ENCODE results near the gene TCHHL1. TPM values are rescaled to one million over a fixed set of nuclear protein-coding genes. Genes with fewer than 3 reads are reported as not detected.
"Not testable (repeated sequence)": the region's sequence is repeated elsewhere in the genome, so short reads cannot be mapped to it uniquely, and the experiment has no call there.

Gene TCHHL1
- total RNA-seq, 1 experiment from 2014 or later, result not detected

GRCh38 chr1:152084853-152085252 lies 4.0 kb downstream of the TCHHL1 start:
- H3K27me3 Mint-ChIP-seq (ENCODE audit: low read depth), result no peaks in the 10 kb centered on the region; the same call in 1 of the 2 replicates
- H2BK12ac ChIP-seq (ENCODE audit: insufficient read length, low read depth, low read length), result no peak overlapping the region
- no peaks in the 10 kb centered on the region for H3K79me1 ChIP-seq (ENCODE audit: insufficient read depth, low read depth, low read length, poor library complexity, severe bottlenecking)
- H3K18ac ChIP-seq (ENCODE audit: insufficient read length, low read depth, low read length), result no peak overlapping the region
- H2BK15ac ChIP-seq (ENCODE audit: low read depth, low read length), result no peak overlapping the region
- H3K9me3 ChIP-seq (ENCODE audit: control insufficient read depth, low read depth, low read length), result peaks cover 13% of the 10 kb centered on the region
- H3T11ph ChIP-seq (ENCODE audit: low read length), result no peak overlapping the region
- H3K9ac ChIP-seq (ENCODE audit: extremely low read depth, insufficient read length, low read length), result no peak overlapping the region
- no peak overlapping the region for H3K23ac ChIP-seq (ENCODE audit: insufficient read length, low read depth, low read length)
- no peaks in the 10 kb centered on the region for H3K4me1 Mint-ChIP-seq
- no peak overlapping the region for H3K56ac ChIP-seq (ENCODE audit: insufficient read length, low read depth, low read length)
- no peak overlapping the region for H4K5ac ChIP-seq (ENCODE audit: insufficient read length, low read depth, low read length)
- no peak overlapping the region for H3K4me3 Mint-ChIP-seq
- H3K4me2 ChIP-seq (ENCODE audit: insufficient read depth, insufficient read length, low read length), result no peak overlapping the region
- H3K14ac ChIP-seq (ENCODE audit: insufficient read depth, low read length), result no peak overlapping the region
- H4K8ac ChIP-seq (replicated peaks; ENCODE audit: insufficient read length, low read depth, low read length), result no peak overlapping the region
- no peaks in the 10 kb centered on the region for H3K23me2 ChIP-seq (ENCODE audit: insufficient read length, low read depth, low read length, poor library complexity, severe bottlenecking)
- H3K27ac Mint-ChIP-seq, result no peak overlapping the region
- no peak overlapping the region for H2BK20ac ChIP-seq (ENCODE audit: low read depth, low read length, poor library complexity, severe bottlenecking)
- H3K4me1 ChIP-seq (ENCODE audit: insufficient read depth, low read length), result no peaks in the 10 kb centered on the region
- no peak overlapping the region for H3K27ac ChIP-seq (ENCODE audit: insufficient read length, low read depth, low read length)
- H3K79me2 ChIP-seq (ENCODE audit: insufficient read depth, low read length), result no peaks in the 10 kb centered on the region
- H3K4ac ChIP-seq (ENCODE audit: low read depth, low read length), result no peak overlapping the region
- TF ChIP-seq CTCF (conservative IDR thresholded peaks at IDR 0.05), result no peak
- H2BK120ac ChIP-seq (ENCODE audit: low read depth, low read length, poor library complexity, severe bottlenecking), result no peak overlapping the region
- H3K9me3 Mint-ChIP-seq, result peaks cover 18 to 32% of the 10 kb centered on the region in 2 experiments
- H4K91ac ChIP-seq (ENCODE audit: insufficient read length, low read depth, low read length), result no peak overlapping the region
- H3K36me3 Mint-ChIP-seq (ENCODE audit: insufficient read depth in 1 of 3, low read depth in 3 of 3), result peaks cover 0 to 2% (median 0%) of the 10 kb centered on the region in 3 experiments; a peak in 2 of 7 replicates
- H2AK5ac ChIP-seq (ENCODE audit: insufficient read length, low read length), result no peak overlapping the region
- H2AFZ ChIP-seq (ENCODE audit: low read length), result no peak overlapping the region
- no peak overlapping the region for H2BK5ac ChIP-seq (ENCODE audit: insufficient read length, low read length)
- WGBS (ENCODE audit: extremely low coverage, insufficient read length, low lambda C conversion rate), result 100% methylated on average over 1 of the region's 1 CpG
- no peak for DNase-seq
- no peaks in the 10 kb centered on the region for H3K27me3 ChIP-seq (ENCODE audit: insufficient read depth, low read length)
- no peaks in the 10 kb centered on the region for H4K20me1 ChIP-seq (ENCODE audit: control insufficient read depth, insufficient read depth, insufficient read length)

- not testable (repeated sequence) for H3K9ac ChIP-seq (ENCODE audit: extremely low read depth, insufficient read length, low read length); H2BK120ac ChIP-seq (ENCODE audit: low read depth, low read length, poor library complexity, severe bottlenecking); H3K4ac ChIP-seq (ENCODE audit: low read depth, low read length); H3K79me2 ChIP-seq (ENCODE audit: insufficient read depth, low read length); H3K14ac ChIP-seq (ENCODE audit: insufficient read depth, low read length); H4K91ac ChIP-seq (ENCODE audit: insufficient read length, low read depth, low read length); H3K23ac ChIP-seq (ENCODE audit: insufficient read length, low read depth, low read length); H4K8ac ChIP-seq (replicated peaks; ENCODE audit: insufficient read length, low read depth, low read length); H3K27me3 ChIP-seq (ENCODE audit: insufficient read depth, low read length); H3K4me2 ChIP-seq (ENCODE audit: insufficient read depth, insufficient read length, low read length); H3K79me1 ChIP-seq (ENCODE audit: insufficient read depth, low read depth, low read length, poor library complexity, severe bottlenecking); H2BK12ac ChIP-seq (ENCODE audit: insufficient read length, low read depth, low read length); H2BK20ac ChIP-seq (ENCODE audit: low read depth, low read length, poor library complexity, severe bottlenecking); DNase-seq; H3K23me2 ChIP-seq (ENCODE audit: insufficient read length, low read depth, low read length, poor library complexity, severe bottlenecking); H2BK5ac ChIP-seq (ENCODE audit: insufficient read length, low read length); H3K56ac ChIP-seq (ENCODE audit: insufficient read length, low read depth, low read length); H2AFZ ChIP-seq (ENCODE audit: low read length); H2BK15ac ChIP-seq (ENCODE audit: low read depth, low read length); H4K20me1 ChIP-seq (ENCODE audit: control insufficient read depth, insufficient read depth, insufficient read length); H3K4me1 Mint-ChIP-seq; H4K5ac ChIP-seq (ENCODE audit: insufficient read length, low read depth, low read length); H3K4me3 Mint-ChIP-seq; H3K18ac ChIP-seq (ENCODE audit: insufficient read length, low read depth, low read length); H3K36me3 Mint-ChIP-seq (ENCODE audit: insufficient read depth in 1 of 3, low read depth in 3 of 3); H2AK5ac ChIP-seq (ENCODE audit: insufficient read length, low read length); H3K27ac ChIP-seq (ENCODE audit: insufficient read length, low read depth, low read length); H3K4me1 ChIP-seq (ENCODE audit: insufficient read depth, low read length); H3T11ph ChIP-seq (ENCODE audit: low read length); H3K27me3 Mint-ChIP-seq (ENCODE audit: low read depth); H3K27ac Mint-ChIP-seq; H3K9me3 ChIP-seq (ENCODE audit: control insufficient read depth, low read depth, low read length)
- no CpG with 5 or more reads among the region's 17 CpGs for WGBS (ENCODE audit: extremely low coverage, insufficient read length, low lambda C conversion rate)
- H3K9me3 Mint-ChIP-seq, result peaks cover 36 to 66% of the 10 kb centered on the region in 2 experiments
These were observed 7.8 kb downstream of the TCHHL1 start for GRCh38 chr1:152081026-152081425.
